ENCODE measurements around the gene PPP3R1. TPM values are rescaled to one million over a fixed set of nuclear protein-coding genes. Genes with fewer than 3 reads are reported as not detected.

Gene PPP3R1
- total and polyA plus RNA-seq, 4 donors = 2.4 to 42.5 (median 18.3) TPM

DNA sequence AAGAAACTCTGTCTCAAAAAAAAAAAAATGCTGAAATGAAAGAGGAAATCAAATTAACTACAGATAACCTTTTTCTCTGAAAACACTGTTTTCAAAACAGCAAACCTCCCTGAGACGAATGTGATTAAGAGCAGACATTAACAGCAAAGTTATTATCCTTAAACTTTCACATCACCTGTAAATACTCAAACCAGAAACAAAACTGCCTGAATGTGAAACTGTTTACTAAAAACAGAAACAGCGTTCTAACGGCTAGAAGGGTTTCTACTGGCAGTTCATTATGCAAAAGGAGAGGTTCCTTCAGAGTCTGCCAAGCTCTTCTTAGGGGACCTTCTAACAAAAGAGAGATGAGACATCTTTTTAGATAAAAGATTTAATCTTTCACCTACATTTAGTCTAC lies 48.7 kb downstream of the PPP3R1 start:
- no peak overlapping the region for H3K9ac ChIP-seq (ENCODE audit: low read depth in 1 of 2, low read length in 2 of 2)
- no peak overlapping the region for H3K4me3 ChIP-seq (ENCODE audit: low read depth in 1 of 3, low read length in 3 of 3)
- peaks cover 0 to 3% (median 0%) of the 10 kb centered on the region in 4 donors for H3K36me3 ChIP-seq (ENCODE audit: control insufficient read depth in 4 of 4, insufficient read depth in 3 of 4, low read depth in 1 of 4, low read length in 3 of 4)
- no peaks in the 10 kb centered on the region for H3K27me3 ChIP-seq (ENCODE audit: control insufficient read depth in 4 of 4, insufficient read depth in 4 of 4, low read length in 3 of 4)
- 29% methylated on average over 3 of the region's 3 CpGs for WGBS
- TF ChIP-seq SP1 (IDR thresholded peaks at IDR 0.05) = no peak
- no peak for TF ChIP-seq NR2F2 (IDR thresholded peaks at IDR 0.05)
- no peak for TF ChIP-seq HNF4A (conservative IDR thresholded peaks at IDR 0.05)
- TF ChIP-seq JUND (IDR thresholded peaks at IDR 0.05) = no peak
- no peak for TF ChIP-seq HNF4G (IDR thresholded peaks at IDR 0.05)
- no peak for TF ChIP-seq GABPA (IDR thresholded peaks at IDR 0.05 in 1 of 2, conservative IDR thresholded peaks at IDR 0.05 in 1 of 2)
- no peak for TF ChIP-seq FOXA1 (IDR thresholded peaks at IDR 0.05)
- TF ChIP-seq, protein P1, sequence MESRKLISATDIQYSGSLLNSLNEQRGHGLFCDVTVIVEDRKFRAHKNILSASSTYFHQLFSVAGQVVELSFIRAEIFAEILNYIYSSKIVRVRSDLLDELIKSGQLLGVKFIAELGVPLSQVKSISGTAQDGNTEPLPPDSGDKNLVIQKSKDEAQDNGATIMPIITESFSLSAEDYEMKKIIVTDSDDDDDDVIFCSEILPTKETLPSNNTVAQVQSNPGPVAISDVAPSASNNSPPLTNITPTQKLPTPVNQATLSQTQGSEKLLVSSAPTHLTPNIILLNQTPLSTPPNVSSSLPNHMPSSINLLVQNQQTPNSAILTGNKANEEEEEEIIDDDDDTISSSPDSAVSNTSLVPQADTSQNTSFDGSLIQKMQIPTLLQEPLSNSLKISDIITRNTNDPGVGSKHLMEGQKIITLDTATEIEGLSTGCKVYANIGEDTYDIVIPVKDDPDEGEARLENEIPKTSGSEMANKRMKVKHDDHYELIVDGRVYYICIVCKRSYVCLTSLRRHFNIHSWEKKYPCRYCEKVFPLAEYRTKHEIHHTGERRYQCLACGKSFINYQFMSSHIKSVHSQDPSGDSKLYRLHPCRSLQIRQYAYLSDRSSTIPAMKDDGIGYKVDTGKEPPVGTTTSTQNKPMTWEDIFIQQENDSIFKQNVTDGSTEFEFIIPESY (IDR thresholded peaks at IDR 0.05) = no peak
- no peak for TF ChIP-seq MAX (IDR thresholded peaks at IDR 0.05)
- no peak for TF ChIP-seq RXRA (IDR thresholded peaks at IDR 0.05)
- TF ChIP-seq ATF3 (IDR thresholded peaks at IDR 0.05) = no peak
- no peak for TF ChIP-seq EGR1 (IDR thresholded peaks at IDR 0.05; ENCODE audit: low read depth in 2 of 2)
- TF ChIP-seq RAD21 (IDR thresholded peaks at IDR 0.05) = no peak
- TF ChIP-seq FOXA2 (IDR thresholded peaks at IDR 0.05) = no peak
- no peak for TF ChIP-seq CTCF (IDR thresholded peaks at IDR 0.05; ENCODE audit: low read depth, low read length, missing input control)
- TF ChIP-seq YY1 (IDR thresholded peaks at IDR 0.05) = no peak
- no peak for TF ChIP-seq TAF1 (conservative IDR thresholded peaks at IDR 0.05)
- no peak for TF ChIP-seq REST (IDR thresholded peaks at IDR 0.05)
- DNase-seq (ENCODE audit: low spot score) = no peak
- H3K9me3 ChIP-seq (ENCODE audit: control insufficient read depth in 4 of 4, low read length in 3 of 4) = no peaks in the 10 kb centered on the region
- H3K27ac ChIP-seq (ENCODE audit: low read depth in 1 of 2, low read length in 2 of 2) = peak overlapping the region in 1 of 2 donors; percentile 9
- H3K4me1 ChIP-seq (ENCODE audit: control insufficient read depth in 4 of 4, insufficient read depth in 4 of 4, low read length in 3 of 4) = peaks cover 4 to 8% (median 8%) of the 10 kb centered on the region in 4 donors
